ENCODE data around the gene PCBP3. TPM values are rescaled to one million over a fixed set of nuclear protein-coding genes. Genes with fewer than 3 reads are reported as not detected.

The PCBP3 gene
- total and polyA plus RNA-seq, 2 donors (not counting 3 experiments of a cell fraction or from before 2014, with no cell fraction given) = 0.06 to 1.1 TPM

- ChIA-PET POLR2A (no interaction called here), CTCF (no interaction called here)
- no peaks in the 10 kb centered on the region for H3K4me1 ChIP-seq (ENCODE audit: control insufficient read depth, extremely low read depth, insufficient read depth, low read length)
- H4K20me1 ChIP-seq (replicated peaks; ENCODE audit: control insufficient read depth, extremely low read depth, insufficient read depth, low read length) = no peaks in the 10 kb centered on the region
- no peak overlapping the region for H3K27ac ChIP-seq (ENCODE audit: insufficient read depth, low read depth, low read length)
- DNase-seq (ENCODE audit: low read depth, low spot score) = no peak
- BruUV-seq (replicated peaks) = no TSS peak
- dilution Hi-C loops (cut with MboI; ENCODE audit: extremely low pct_ligation_motif_present, low sequenced_read_pairs) (no loop called here), intact Hi-C loops (cut with micrococcal nuclease) (no loop called here)
- TF ChIP-seq POLR2AphosphoS5 (IDR thresholded peaks at IDR 0.05; ENCODE audit: insufficient read depth, low read depth, low read length) (no peak), EZH2 (IDR thresholded peaks at IDR 0.05; ENCODE audit: borderline replicate concordance, low read depth, low read length, severe bottlenecking) (no peak), POLR2A (IDR thresholded peaks at IDR 0.05; ENCODE audit: low read depth, low read length) (no peak), GATA2 (IDR thresholded peaks at IDR 0.05; ENCODE audit: insufficient read depth, insufficient read length, low read depth, low read length) (no peak), MAX (IDR thresholded peaks at IDR 0.05; ENCODE audit: insufficient read depth, insufficient read length) (no peak), MYC (IDR thresholded peaks at IDR 0.05; ENCODE audit: low read depth, low read length) (no peak), CTCF (IDR thresholded peaks at IDR 0.05; ENCODE audit: extremely low read depth in 1 of 2, insufficient read depth in 1 of 2, low read depth in 1 of 2, low read length in 2 of 2) (no peak), FOS (IDR thresholded peaks at IDR 0.05; ENCODE audit: borderline replicate concordance, insufficient read depth, low read length) (no peak), JUN (IDR thresholded peaks at IDR 0.05; ENCODE audit: borderline replicate concordance, insufficient read depth, insufficient read length, low read depth) (no peak)
- H3K79me2 ChIP-seq (ENCODE audit: control insufficient read depth, insufficient read depth, low read length) = no peaks in the 10 kb centered on the region
- no peak for FAIRE-seq
- H3K4me2 ChIP-seq (ENCODE audit: insufficient read depth, low read length) = no peak overlapping the region
- no peaks in the 10 kb centered on the region for H3K27me3 ChIP-seq (ENCODE audit: control insufficient read depth in 2 of 2, insufficient read depth in 2 of 2, low read length in 2 of 2)
- no peak overlapping the region for H3K4me3 ChIP-seq (replicated peaks in 1 of 3; ENCODE audit: insufficient read depth in 1 of 3, low read depth in 1 of 3, low read length in 3 of 3)
- no peak overlapping the region for H3K9ac ChIP-seq (replicated peaks; ENCODE audit: extremely low read depth, insufficient read depth, low read length)
- no peak overlapping the region for H2AFZ ChIP-seq (ENCODE audit: low read depth, low read length)
- no peaks in the 10 kb centered on the region for H3K36me3 ChIP-seq (ENCODE audit: control insufficient read depth in 2 of 2, extremely low read depth in 1 of 2, insufficient read depth in 2 of 2, low read length in 2 of 2)
- no peaks in the 10 kb centered on the region for H3K9me3 ChIP-seq (replicated peaks; ENCODE audit: control insufficient read depth, insufficient read depth, low read length)
- H3K9me1 ChIP-seq (replicated peaks; ENCODE audit: control insufficient read depth, extremely low read depth, insufficient read depth, low read length) = no peaks in the 10 kb centered on the region
These were observed 126.4 kb downstream of the PCBP3 start for GRCh38 chr21:45769896-45770295.

All from endothelial cell of umbilical vein (primary cell).